ENCODE measurements around the gene SLC25A4.
A peak's percentile ranks its signal among the peaks of the same experiment; 100 is the strongest.
"Not testable (repeated sequence)": the region's sequence is repeated elsewhere in the genome, so short reads cannot be mapped to it uniquely, and the experiment has no call there.

The SLC25A4 gene

DNA sequence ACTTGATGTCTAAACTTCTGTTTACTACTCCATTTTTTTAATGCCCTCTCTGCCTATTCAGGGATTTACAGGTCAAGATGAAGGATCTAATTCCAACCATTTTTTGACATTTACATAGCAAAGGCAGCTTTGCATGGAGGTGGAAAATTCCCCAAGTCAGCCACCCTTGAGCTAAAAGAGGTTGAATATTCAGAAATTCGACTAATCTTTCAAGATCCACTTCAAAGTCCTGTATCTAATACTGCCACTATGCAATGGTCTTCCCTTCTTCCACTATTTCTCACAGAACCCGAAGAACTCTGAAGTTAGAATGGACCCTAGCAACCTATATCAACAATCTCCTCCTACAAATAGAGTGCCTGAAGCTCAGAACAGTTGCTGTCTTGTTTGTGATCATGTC, 39.2 kb downstream of the SLC25A4 start:
- DNase-seq (ENCODE audit: low read depth in 2 of 2), result no peak

DNA sequence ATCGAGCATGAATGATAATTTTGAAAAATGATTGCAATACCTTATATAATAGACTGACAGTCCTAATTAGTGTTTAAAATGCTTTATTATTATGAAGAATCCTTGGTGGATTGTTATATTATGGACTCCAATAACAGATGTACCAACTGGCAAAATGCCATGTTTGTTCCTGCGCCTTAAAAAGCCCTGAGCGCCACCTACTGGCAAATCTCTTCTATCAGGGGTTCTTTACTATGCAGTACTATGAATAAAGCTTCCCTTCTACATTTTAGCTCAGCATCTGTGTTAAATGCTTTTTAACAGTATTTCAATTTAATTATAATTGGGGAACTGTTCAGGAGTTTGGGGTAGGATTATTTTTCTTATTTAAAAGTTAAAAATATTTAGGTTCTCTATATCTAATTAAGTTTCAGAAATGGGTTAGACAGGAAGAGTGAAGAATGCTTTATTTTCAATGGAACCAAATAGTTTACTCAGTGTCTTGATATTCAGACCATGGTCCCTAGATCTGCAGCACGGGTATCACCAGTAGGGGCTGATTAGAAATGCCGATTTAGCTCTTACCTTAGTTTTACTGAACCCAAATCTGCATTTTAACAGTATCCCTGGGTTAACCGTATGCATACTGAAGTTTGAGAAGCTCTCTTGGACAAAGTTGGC, 40.7 kb downstream of the SLC25A4 start:
- DNase-seq (ENCODE audit: low read depth in 2 of 2), result peak; percentile 38 to 76

DNA sequence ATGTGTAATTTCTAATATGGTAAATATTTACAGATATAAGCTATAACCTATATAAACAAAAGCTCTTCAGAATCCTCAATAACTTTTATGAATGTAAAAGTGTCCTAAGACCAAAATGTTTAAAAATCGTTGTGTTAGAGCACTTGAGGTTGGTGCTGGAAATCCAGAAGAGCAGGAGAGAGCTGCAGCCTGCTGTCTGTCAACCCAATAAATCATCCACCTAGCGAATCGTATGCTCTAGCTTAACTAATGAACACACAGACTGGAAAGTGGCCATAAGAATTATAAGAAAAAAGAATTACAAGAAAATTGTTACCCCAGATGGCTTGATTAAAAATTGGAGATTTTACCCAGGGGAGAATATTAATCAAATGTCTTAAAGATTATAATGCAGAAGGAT, 43.7 kb downstream of the SLC25A4 start:
- no peak for DNase-seq (ENCODE audit: low read depth in 2 of 2)

DNA sequence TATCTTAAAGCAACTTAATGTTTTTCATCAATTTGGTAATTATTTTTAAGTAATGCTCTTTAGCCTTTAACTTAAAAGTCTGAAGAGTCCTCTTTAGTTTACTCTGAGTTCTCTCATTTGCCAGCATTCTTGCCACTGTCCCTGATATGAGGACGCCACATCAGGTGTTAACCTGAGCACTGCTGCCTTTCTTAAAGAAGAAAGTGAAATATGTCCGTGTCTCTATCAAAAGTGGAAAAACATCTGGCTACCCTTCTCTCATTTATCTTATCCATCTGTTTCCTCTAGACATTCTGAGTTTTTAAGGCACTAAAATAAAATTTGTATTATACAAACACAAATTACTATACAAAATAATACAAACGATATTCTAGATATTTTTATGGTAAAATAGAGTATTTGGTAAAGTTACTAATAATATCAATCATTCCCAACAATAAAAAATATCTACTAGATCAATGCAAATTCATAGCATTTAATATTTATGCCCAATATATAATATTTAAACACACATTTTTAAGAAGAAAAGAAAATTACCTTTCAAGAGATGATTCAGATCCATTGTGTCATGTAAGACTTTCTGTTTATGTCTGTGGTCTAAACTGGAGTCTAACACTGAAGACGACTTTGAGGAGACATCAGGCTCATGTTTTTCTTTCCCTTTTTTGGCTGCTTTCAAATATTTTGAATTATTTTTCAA, 46.7 kb downstream of the SLC25A4 start:
- no peak for DNase-seq (ENCODE audit: low read depth in 2 of 2)

DNA sequence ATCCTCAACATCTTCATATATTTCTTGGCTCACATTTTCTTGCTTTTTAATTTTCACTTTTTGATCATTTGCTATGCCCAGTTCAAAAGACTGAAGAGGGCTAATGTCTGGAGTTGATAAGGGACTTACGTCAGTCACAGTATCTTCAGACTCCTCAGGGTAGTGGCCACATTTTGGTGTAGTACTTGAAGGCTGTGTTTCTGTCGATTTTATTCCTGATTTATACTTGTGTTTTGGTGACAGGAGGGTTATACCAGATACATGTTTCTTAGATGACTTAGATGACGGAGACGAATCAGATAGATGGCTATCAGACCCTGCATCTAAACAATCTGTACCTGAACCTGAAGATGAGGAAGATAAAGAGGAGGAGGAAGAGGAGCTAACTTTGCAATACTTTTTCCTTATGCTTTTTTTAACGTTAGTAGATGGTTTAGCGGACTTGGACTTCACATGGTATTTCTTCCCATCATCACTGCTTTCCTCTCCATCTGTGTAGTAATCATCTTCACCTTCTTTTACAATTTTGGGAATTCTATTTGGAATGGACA, 47.3 kb downstream of the SLC25A4 start:
- no peak for DNase-seq (ENCODE audit: low read depth in 2 of 2)

DNA sequence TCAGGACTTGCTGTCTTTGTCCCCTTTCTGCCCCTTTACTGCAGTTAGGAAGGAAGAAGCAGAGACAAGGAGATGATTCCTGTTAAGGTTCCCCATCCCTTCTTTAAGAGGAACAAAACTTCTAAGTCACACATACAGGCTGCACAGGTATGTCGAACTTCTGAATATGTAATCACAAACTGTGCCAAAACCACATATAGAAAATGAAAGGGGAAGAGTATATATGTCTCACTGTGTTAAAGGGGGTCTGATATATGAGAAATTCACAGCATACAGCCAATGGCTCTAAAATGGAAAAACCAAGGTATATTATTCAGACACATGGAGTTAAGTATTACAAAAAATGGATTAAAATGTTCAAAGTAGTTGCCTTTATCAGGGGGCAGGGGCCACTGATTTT, 49.0 kb downstream of the SLC25A4 start:
- no peak for DNase-seq (ENCODE audit: low read depth in 2 of 2)

DNA sequence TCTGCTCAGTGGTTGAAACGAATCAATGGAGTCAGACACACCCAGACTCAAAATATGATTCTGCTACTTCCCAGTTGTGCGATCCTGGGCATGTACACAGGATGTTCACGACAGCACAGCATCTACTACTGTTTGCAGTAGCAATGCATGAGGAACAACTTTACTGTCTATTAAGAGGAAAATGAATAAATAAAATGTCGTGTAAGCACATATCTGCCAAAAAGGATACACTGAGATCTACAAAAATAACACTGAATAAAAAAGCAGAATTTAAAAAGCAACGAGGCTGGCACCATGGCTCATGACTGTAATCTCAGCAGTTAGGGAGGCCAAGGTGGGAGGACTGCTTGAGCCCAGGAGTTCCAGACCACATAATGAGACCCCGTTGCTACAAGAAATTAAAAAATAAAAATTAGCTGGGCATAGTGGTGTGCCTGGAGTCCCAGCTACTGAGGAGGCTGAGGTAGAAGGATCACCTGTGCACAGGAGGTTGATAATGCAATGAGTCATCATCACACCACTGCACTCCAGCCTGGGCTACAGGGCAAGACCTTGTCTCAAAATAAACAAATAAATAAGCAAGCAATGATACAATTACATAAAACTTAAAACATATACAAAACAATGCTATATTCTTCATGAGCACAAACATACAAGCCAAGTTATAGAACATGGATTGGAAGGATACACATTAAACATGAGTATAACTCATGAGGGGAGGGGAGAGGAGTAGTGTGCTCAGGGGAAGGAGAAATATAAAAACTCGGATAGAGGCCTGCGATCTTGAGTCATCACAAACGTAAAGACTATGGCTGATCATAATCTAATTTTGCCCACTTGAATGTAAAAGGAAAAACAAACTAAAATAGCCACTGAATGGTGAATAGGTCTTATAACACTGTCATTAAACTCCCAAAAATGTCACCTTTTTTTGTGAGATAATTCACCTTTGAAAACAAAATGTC, 52.1 kb downstream of the SLC25A4 start:
- no peak for DNase-seq (ENCODE audit: low read depth in 2 of 2)

DNA sequence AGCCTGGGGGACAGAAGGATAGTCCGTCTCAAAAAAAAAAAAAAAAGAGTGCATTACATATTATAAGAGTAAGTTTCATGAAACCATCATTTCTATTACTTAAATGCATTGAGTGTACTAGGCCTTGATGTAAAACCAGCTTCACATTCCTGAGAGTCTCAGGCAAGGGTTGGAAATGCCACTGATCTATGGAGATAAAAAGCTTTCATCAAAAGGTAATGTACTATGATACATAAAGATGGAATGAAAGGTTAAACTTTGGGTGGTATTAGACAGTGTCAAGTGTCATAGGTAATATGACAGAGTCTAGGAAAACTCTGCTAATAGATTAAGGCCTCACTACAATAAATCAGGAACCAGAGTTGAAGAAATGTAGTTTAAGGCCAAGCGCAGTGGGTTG, 53.4 kb downstream of the SLC25A4 start:
- DNase-seq (ENCODE audit: low read depth in 2 of 2), result no peak

DNA sequence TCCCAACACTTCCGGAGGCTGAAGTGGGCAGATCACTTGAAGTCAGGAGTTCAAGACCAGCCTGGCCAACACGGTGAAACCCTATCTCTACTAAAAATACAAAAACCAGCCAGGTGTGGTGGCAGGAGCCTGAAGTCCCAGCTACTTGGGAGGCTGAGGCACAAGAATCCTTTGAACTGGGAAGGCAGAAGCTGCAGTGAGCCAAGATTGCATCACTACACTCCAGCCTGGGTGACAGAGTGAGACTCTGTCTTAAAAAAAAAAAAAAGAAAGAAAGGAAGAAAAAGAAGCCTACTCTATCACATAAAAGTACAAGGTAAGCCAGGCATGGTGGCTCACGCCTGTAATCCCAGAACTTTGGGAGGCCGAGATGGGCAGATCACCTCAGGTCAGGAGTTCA, 55.1 kb downstream of the SLC25A4 start:
- not testable (repeated sequence) for DNase-seq (ENCODE audit: low read depth in 2 of 2)
